ELR (cell line): ENCODE data around the gene RBM11.
"Not testable (repeated sequence)": the region's sequence is repeated elsewhere in the genome, so short reads cannot be mapped to it uniquely, and the experiment has no call there.

ENCODE experiments used
- DNase-seq: peaks from one replicate; pipeline ENCODE4 v3.0.0-alpha.2; 2015; ENCODE audit warnings: low read depth

RBM11 gene, protein sequence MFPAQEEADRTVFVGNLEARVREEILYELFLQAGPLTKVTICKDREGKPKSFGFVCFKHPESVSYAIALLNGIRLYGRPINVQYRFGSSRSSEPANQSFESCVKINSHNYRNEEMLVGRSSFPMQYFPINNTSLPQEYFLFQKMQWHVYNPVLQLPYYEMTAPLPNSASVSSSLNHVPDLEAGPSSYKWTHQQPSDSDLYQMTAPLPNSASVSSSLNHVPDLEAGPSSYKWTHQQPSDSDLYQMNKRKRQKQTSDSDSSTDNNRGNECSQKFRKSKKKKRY

DNA sequence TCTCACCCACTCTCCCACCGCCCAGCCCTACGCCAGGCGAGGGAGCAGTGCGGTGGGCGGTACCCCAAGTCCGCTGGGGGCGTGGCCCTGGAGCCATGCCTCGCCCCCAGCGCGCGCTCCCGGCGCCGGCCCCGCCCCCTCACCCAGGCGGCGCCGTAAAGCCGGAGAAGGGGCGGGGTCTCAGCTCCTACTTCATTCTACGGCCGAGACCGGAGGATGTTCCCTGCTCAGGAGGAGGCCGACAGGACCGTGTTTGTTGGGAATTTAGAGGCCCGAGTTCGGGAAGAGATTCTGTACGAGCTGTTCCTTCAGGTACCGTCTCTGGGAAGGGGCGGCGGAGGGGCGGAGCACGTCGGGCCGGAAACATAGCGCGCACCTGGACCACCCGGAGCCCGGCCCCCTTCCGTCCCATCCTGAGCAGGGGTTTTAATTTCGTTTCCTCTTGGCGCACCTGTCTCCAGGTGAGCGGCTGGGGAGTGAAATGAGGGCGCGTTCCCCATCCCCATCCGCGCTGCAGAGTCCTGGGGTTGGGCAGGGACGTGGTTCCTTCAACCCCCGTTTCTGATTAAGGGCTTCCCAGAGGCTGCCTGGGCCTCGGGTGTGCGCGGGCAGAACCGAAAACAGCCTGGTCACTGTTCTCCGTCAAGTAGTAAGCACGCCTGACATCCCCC lies at the start of gene RBM11:
TSS of gene RBM11 (plus strand) at position 187 of the 671 bp plus-strand sequence. CDS start at position 217, 30 bp downstream.
- DNase-seq, result peak; percentile 38

DNA sequence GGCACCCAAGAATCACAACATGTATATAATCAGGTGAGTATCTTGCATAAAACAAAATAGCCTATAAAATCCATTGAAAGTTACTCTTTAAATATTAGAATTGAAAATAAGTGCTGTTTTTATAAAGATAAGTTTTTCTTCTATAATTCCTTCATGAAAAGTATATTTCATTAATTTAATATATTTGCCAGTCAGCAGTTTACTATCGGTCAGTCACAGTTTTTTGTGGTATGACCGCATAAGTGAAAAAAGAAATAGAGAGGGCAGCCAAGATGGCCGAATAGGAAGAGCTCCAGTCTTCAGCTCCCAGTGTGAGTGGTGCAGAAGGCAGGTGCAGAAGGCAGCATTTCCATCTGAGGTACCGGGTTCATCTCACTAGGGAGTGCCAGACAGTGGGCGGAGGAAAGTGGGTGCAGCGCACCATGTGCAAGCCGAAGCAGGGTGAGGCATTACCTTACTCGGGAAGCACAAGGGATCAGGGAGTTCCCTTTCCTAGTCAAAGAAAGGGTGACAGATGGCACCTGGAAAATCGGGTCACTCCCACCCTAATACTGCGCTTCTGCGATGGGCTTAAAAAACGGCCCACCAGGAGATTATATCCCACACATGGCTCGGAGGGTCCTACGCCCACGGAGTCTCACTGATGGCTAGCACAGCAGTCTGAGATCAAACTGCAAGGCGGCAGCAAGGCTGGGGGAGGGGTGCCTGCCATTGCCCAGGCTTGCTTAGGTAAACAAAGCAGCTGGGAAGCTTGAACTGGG lies 49.3 kb upstream of the RBM11 start:
- DNase-seq, result not testable (repeated sequence)

DNA sequence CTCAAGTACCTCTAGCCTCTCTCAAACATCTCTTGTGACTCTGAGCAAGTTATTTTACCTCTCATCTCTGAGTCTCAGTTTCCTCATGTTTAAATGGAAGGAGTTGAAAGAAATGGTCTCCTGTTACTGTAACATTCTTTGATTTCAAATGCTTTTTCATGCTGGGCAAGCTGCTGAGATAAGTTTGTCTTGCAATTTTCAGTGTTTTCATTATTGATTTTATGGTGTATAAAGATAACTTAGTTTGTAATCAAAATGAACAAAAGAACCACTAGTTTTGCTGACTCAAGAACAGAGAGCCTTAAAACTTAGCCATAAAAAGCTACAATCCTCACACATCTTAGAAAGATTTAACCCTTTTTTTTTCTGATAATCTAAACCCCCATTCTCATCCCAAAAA lies 9.7 kb upstream of the RBM11 start:
- DNase-seq, result no peak

DNA sequence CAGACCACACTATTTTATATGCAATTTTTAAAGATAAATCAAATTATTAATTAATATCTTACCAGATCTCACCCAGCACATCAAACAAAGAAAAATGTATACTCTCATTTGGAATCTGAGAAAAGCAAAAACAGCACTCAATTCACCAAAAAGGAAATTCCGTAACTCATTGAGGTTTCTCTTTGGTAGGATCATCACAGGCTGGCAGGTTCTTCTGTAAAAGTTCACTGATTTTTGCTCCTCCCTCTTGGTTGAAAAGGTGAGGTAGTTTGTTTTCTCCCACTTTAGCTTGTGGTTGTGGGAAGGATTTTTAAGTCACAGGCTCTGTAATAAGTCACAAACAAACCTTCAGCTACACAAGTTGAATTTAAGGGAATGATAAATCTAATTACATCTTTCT lies 5.2 kb upstream of the RBM11 start, which contains the start of gene LIPI:
TSS of gene LIPI (minus strand) at position 218 of the 400 bp plus-strand sequence. CDS start at position 108, 110 bp downstream.
- no peak for DNase-seq

DNA sequence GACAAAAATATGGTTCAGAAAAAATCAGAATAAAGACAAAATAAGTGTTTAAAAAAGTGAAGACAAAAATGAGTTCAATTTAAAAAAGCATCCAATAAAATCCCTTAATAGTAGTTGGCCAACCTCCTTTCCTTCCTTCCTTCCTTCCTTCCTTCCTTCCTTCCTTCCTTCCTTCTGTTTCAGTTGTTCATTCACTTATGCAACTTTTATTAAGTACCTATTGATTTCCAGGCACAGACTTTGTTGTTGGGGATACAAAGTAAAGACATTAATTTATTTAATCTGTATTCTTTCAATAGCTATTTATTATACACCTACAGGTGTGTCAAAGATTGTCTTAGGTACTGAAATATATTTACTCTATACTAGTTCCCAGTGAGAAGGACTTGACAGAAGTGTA lies 2.8 kb upstream of the RBM11 start:
- DNase-seq, result no peak

DNA sequence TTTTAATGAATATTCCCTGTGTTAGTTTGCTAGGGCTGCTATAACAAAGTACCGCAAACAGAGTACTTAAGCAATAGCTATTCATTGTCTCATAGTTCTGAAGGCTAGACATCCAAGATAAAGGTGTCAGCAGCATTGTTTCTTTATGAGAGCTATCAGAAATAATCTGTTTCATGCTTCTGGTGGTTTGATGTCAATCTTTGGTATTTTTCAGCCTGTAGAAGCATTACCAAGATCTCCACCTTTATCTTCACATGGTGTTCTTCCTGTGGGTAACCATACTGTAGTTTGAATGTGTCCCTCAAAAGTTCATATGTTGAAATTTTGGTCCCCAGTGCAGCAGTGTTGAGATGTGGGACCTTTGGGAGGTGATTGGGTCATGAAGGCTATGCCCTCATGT lies 7.4 kb downstream of the RBM11 start:
- DNase-seq, result no peak

DNA sequence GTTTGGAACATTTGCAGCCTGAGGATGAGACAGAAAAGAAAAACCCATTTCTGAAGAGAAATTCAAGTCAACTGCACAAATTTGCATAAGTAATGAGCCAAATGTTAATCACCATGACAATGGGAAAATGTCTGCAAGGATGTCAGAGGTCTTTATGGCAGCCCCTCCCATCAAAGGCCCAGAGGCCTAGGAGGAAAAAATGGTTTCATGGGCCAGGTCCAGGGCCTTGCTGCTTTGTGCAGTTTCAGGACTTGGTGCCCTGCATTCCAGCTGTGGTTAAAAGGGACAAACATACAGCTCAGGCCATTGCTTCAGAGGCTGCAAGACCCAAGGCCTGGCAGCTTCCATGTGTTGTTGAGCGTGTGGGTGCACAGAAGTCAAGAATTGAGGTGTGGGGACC lies 13.4 kb downstream of the RBM11 start:
- DNase-seq, result no peak

DNA sequence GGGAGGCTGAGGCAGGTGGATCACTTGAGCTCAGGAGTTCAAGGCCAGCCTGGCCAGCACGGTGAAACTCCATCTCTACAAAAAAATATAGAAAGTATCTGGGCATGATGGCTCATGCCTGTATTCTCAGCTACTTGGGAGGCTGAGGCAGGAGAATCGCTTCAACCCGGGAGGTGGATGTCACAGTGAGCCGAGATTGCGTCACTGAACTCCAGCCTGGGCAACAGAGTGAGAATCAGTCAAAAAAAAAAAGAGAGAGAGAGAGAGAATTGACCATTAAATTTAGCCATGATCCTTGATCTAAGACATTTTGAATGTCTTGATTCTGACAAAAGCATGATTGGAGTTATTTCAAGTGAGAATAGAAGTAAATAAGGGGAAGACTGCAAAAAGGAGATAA lies 19.1 kb downstream of the RBM11 start:
- DNase-seq, result no peak

DNA sequence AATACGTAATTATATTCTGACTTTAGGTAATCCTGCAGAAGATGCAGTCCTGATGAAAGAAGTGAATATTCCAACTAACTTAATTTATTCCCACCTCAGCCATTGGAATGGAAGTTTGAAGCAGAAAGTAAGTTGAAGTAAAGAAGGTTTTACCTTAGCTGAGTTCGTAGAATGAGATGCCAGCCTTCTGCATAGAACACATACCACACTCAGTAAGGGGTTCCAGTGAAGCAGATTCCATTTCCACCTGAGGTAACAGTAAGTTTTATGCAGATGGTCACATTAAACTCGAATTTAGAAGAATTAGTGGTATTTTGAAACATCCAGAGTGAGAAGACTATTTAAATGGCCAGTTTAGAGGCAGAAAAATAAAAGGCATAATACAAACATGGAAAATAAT lies 20.2 kb downstream of the RBM11 start:
- DNase-seq, result no peak

DNA sequence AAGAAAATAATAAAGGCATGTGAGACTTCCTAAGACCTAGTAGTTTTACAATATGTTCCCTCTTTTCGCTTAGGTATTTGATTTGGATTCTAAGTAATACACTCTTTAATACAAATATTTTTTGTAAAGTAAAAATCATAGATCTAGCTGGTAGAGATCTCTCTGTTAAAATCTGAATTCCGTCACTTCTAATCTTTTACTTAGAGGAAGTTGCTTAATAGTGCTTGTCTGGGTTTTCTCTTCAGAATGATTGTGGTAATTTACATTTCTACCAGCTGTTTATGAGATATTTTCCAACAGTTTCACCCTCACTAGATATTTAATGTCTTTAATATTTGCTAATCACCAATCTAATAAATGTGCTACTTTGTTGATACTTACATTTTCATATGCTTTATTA lies 23.3 kb downstream of the RBM11 start:
- no peak for DNase-seq

DNA sequence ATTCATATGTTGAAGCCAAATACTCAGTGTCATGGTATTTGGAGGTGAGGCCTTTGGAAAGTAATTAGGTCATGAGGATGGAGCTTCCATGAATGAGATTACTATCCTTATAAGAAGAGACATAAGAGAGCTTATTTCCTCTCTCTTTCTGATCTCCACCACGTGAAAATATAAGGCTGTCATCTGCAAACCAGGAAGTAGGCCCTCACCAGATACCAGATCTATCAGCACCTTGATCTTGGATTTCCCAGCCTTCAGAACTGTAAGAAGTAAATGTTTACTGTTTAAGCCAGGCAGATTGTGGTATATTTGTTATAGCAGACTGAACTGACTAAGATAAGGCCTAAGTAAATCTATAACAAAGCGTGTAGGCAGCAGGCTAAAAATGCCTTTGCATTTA lies 25.3 kb downstream of the RBM11 start:
- DNase-seq, result no peak

DNA sequence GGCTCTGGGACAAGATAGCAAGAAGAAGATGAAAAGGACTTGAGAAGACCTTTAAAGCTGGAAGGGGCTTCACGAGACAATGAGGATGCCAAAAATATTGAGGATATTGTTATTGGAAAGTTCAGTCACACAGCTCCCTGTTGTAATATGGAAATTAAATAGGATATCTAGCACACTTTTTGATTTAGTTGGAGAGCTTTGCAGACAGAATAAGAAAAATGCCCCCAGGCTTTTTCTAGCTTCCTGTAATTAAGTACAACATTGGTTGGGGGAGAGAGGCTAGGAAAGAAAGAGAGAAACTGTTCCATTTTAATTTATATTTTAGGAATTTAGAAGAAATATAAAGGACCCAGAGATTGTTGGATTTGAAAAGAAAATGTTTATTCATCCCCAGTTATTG lies 27.5 kb downstream of the RBM11 start:
- no peak for DNase-seq

DNA sequence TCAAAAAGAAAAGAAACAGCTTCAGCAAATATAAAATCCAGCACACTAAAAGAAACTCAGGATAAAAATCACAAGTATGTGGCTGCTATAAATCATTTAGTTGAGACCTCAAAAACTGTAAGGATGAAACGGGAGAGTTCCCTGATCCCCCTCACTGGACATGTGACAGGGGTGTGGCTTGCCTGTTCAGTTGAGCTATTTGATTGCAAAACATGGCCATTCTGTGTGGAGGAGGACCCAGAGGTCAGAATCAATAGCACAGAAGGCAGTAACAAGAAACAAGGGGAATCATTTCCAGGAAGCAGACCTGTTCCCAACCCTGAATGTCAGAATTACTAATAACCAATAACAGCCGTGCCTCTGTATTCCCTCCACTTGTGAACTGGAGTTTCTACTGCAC lies 27.9 kb downstream of the RBM11 start:
- no peak for DNase-seq

DNA sequence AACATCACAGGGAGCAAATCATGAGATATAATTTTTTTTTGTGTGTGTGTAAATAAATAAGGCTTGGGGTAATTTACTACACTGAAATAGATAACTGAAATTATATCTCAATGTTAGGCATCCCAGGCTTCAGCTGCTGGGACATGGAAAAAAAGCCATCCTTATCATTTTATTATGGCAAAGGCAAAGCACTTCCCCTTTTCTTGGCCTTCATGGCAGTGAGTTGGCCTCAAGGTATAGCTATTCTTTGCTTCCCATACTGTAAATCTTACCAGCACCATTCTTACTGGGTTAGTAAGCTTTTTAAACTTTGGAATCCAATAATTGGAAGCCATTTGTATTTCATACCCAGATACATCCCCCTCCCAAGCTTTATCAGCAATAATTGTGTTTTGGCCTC lies 29.0 kb downstream of the RBM11 start:
- no peak for DNase-seq

DNA sequence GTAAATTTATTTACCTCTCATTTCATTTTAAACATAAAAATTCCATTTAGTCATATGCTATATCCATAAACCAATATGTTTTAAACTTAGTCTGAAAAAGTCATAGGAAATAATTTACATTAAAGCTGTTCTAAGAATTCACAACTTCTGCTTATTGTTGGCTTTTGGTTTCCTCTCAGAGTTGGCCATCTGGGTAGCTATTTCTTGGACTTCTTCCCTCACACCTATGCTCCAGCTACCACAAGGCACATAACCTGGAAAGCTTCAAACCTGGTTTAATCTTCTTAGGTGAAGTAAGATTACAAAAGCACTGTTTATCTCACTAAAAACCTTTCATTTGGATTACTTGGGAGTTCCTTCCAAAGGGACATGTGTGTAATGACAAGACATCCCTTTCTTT lies 29.8 kb downstream of the RBM11 start:
- no peak for DNase-seq

DNA sequence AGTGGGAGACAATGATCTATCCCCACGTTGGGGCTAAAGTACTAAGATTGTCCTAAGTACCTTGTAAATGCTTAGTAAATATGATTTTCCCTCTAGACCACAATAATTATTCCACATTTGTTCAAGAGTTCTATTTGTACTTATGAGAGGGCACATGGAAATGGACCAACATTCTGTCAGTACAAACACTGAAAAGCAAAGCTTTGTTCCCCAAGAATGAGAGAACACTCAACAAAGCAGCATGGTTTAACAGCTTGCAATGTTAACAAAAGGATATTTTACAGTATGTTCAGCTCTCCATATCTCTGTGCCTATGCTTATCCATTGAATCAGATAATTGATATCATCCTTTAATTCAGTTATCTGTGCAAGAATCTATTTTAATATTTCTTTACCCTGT lies 35.4 kb downstream of the RBM11 start:
- no peak for DNase-seq

DNA sequence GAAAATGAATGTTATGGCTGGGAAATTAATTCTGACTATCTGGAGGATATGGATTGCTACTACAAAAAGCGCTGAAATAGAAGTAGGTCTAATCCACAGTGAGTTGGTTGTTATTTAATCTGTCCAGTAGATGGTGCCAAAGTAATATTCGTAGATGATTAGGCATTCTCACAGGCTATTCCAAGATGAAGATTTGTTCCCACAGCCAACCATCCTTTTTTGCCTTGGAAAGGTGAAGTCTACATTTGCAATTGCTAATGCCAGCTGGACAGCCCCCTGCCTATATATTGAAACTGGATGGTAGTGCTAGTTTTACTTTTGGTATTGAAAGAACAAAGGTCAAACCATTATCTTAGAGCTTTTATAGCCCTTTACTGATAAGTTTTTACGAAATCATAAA lies 43.8 kb downstream of the RBM11 start:
- DNase-seq, result peak; percentile 48

DNA sequence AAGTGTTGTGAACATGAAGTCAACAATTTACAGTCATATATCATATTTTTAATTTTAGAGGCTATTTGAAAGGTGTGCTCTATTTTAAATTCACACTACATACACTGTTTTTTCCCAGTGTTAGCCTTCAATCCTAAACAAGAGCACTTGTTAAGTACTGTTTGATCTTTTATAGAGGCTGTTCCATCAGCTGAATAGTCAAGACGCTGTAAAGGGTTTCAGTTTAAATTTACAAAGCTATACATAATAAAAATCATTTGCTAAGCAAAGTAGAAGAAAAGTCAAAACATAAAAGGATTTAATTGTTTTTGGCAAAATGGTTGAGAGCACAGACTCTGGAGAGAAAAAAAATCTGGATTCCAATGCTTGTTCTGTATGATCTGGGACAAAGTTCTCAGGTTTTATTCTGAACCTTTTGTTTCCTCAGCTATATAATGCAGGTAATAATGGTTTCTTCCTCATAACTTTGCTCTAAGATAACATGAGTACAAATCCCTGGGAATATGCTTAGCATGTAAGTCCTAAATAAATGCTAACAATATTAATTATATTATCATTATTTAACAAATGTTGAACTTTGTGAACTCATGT lies 44.3 kb downstream of the RBM11 start:
- no peak for DNase-seq

DNA sequence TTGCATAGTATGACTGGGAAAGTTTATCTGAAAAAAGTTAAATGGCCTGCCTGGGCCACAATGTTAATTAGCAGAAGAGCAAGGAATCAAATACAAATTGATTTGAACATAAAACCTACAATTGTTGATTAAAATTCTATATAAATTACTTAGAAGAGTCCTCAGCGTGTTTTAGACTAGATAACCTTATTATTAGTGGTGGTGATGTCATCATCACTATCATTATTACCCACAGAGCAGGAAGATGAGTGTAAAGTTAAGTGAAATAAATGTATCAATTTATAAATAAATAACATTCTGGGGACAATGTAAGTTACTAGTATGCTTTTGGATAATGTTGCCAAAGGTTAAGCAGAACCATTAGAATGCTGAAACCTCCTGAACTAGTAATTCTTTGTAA lies 46.1 kb downstream of the RBM11 start:
- no peak for DNase-seq

DNA sequence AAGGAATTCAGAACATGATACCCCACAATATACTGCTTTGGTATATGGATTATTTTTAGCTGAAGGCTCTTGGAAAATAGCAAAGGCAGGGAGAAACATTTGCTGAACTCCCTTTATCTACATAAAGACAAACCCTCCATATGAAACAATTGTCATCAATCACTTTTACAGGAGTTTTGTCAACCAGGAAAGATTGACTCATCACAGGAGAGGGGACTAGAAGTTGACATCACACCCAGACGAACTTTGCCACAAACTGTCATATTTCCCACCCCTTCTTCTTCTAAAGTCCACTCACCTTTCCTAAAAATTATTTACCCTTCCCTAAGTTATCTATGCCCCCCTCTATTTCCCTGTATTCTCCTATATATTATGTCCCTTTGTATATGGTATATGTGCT lies 47.9 kb downstream of the RBM11 start:
- no peak for DNase-seq

DNA sequence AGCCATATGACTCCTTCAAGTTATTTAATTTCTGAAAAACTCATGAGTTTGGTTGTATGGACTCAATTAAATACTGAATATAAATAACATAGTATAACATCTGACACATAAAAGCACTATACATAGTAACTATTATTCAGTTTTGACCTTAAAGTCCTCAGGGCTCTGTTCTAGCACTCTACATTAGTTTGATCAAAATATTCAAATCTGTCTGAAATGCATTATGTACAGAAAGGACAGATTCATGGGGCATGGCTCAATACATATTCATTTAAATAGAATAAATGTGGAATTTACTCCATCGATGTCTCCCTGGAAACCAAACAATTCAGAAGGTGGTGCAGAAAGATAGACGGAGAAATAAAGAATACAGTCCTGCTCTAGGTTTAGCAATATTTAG lies 49.1 kb downstream of the RBM11 start:
- DNase-seq, result no peak

DNA sequence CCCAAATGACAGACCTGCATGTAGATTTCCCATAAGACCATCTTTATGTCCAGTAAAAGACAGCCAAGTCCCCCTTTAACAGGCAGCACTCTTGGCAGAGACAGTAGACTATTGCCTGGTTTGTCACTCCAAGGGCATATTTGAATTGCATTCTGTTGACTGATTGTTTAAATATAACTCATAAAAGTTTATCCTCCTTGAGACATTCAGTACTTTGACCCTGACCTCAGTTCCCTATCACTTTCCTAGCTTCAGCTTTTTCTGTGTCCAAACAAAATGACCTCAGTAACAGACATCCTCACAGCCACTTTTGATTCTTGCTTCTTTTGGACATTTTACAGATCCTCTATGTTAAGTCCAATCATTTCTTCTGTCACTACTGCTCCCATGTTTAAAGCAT lies 51.1 kb downstream of the RBM11 start:
- DNase-seq, result no peak

DNA sequence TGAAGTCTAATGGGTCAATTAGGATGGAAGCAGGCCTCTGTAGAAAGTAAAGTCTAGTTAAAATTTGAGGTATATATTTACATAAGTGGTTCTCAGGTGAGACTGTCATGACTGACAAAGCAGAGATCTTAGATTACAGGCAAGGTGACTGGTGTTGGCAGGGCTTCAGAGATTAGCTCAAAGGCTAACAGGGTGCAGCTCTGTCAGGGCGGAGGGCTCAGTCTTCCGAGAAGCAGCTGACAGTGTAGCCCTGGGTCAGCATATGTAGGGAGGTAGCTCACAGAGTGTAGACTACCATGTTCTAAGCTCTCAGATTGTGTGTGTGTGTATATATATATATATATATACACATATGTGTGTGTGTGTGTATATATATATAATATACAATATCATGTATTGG lies 54.7 kb downstream of the RBM11 start:
- DNase-seq, result no peak
